Transverse colon (tissue), 4 donors: ENCODE measurements around the gene CYB561. TPM values are rescaled to one million over a fixed set of nuclear protein-coding genes. Genes with fewer than 3 reads are reported as not detected.

Experiments
- DNase-seq: peaks from one replicate; pipeline ENCODE4 v3.0.0-alpha.2; 2019
- H3K27ac ChIP-seq, 4 donors: fragments of 200-600 bp; sonication (generic); 2 replicates each; pipeline ENCODE4 v1.5.1; 2016 to 2018; ENCODE audit warnings: inconsistent platforms in 4 of 4
- H3K27me3 ChIP-seq: fragments of 200-600 bp; sonication (generic); 2 replicates; pipeline ENCODE4 v1.5.1; 2017; ENCODE audit warnings: inconsistent platforms
- H3K36me3 ChIP-seq, 4 donors: fragments of 200-600 bp; sonication (generic); 2 replicates each; pipeline ENCODE4 v1.5.1; 2017 to 2019; ENCODE audit warnings: inconsistent platforms in 4 of 4
- H3K4me1 ChIP-seq, 4 donors: fragments of 200-600 bp; sonication (generic); 2 replicates each; pipeline ENCODE4 v1.5.1; 2017 to 2020; ENCODE audit warnings: inconsistent platforms in 4 of 4
- H3K4me3 ChIP-seq, 4 donors: fragments of 200-600 bp; sonication (generic); 1 replicate in 1 of 4; 2 replicates in 3 of 4; pipeline versions ENCODE4 v1.5.1 to v1.6.1; 2017 to 2019; ENCODE audit warnings: inconsistent platforms in 4 of 4
- H3K9me3 ChIP-seq, 2 donors: fragments of 200-600 bp; sonication (generic); 2 replicates each; pipeline ENCODE4 v1.5.1; 2017 to 2019; ENCODE audit warnings: inconsistent platforms in 2 of 2
- CTCF ChIP-seq, 5 experiments: fragments of 200-600 bp in 3 of 5; fragments of 450-650 bp in 2 of 5; sonication (generic) in 3 of 5; IDR thresholded peaks; 1 replicate in 2 of 5; 2 replicates in 3 of 5; pipeline ENCODE4 v1.5.1; 2016 to 2017; ENCODE audit warnings: antibody characterized with exemption in 5 of 5, inconsistent platforms in 3 of 5, mild to moderate bottlenecking in 2 of 5, moderate library complexity in 1 of 5
- EP300 ChIP-seq: sonication (generic); formaldehyde crosslinking; IDR thresholded peaks from one replicate; pipeline ENCODE4 v1.6.1; 2017; ENCODE audit warnings: antibody characterized with exemption, low read depth
- POLR2A ChIP-seq: fragments of 450-650 bp; IDR thresholded peaks from one replicate; pipeline ENCODE4 v1.6.1; 2016; ENCODE audit warnings: antibody characterized with exemption, mild to moderate bottlenecking, moderate library complexity
- POLR2AphosphoS5 ChIP-seq, 3 donors: sonication (generic); formaldehyde crosslinking; IDR thresholded peaks; one replicate each; pipeline ENCODE4 v1.6.1; 2016; ENCODE audit warnings: antibody characterized with exemption in 3 of 3
- WGBS, 2 donors: methylation state at CpG; one replicate each; pipeline ENCODE4 v1.1.5; 2018; ENCODE audit warnings: low coverage in 1 of 2; 5-methylcytosine and 5-hydroxymethylcytosine counted together
- in situ Hi-C, 4 donors: fragments of 200-750 bp; cut with MboI; loops; one replicate each; pipeline versions ENCODE4 v1.15.0 to v1.15.1; 2017; ENCODE audit warnings: low sequenced_read_pairs in 3 of 4, low pct_ligation_motif_present in 1 of 4, low pct_unique_long_range_greater_than_20kb in 1 of 4
- intact Hi-C: fragments of 100-400 bp; cut with DNase I; formaldehyde crosslinking; loops from one replicate; pipeline ENCODE4 v1.15.1; 2023; ENCODE audit warnings: low total_unique reads
- total RNA-seq, 4 donors: library from RNA; depleted of rRNA; stranded (reverse); fragments of >200 nt; gene quantifications; one replicate each; pipeline ENCODE4 v1.1.0, GENCODE V29; 2016

Gene CYB561
- total RNA-seq, 4 donors from 2014 or later: 52.6 to 315 (median 68.5) TPM

GRCh38 chr17:63426917-63427308 is 19.2 kb downstream of the CYB561 start:
- DNase-seq: no peak
- Histone ChIP-seq H3K4me3 (no peak overlapping the region), H3K27me3 (no peaks in the 10 kb centered on the region), H3K4me1 (peaks cover 4 to 11% (median 10%) of the 10 kb centered on the region in 4 donors), H3K9me3 (no peaks in the 10 kb centered on the region), H3K27ac (no peak overlapping the region), H3K36me3 (no peaks in the 10 kb centered on the region)
- in situ Hi-C loops: loop anchor here in 1 of 4 donors (10.0 kb wide), 1 partner anchor 188 kb away; no protein-coding TSS in a partner anchor
- intact Hi-C loops: loop anchor here (5.0 kb wide), 1 partner anchor 185 kb away; no protein-coding TSS in a partner anchor
- 58 to 71% methylated on average over 2 of the region's 2 CpGs for WGBS, 2 donors
- TF ChIP-seq EP300 (no peak), CTCF (IDR thresholded peaks at IDR 0.05) (no peak), POLR2A (no peak), POLR2AphosphoS5 (IDR thresholded peaks at IDR 0.05) (no peak)

GRCh38 chr17:63426041-63426916 is 19.8 kb downstream of the CYB561 start:
- DNase-seq: no peak
- in situ Hi-C loops (loop anchor here in 1 of 4 donors (10.0 kb wide), 1 partner anchor 189 kb away; no protein-coding TSS in a partner anchor), intact Hi-C loops (loop anchor here (5.0 kb wide), 1 partner anchor 186 kb away; no protein-coding TSS in a partner anchor)
- no peak for TF ChIP-seq POLR2AphosphoS5 (IDR thresholded peaks at IDR 0.05)
- no peak for TF ChIP-seq CTCF (IDR thresholded peaks at IDR 0.05)
- no peak for TF ChIP-seq POLR2A
- TF ChIP-seq EP300: no peak
- no peaks in the 10 kb centered on the region for H3K36me3 ChIP-seq
- 93 to 95% methylated on average over 12 to 20 of the region's 22 CpGs for WGBS, 2 donors
- no peaks in the 10 kb centered on the region for H3K27me3 ChIP-seq
- no peaks in the 10 kb centered on the region for H3K9me3 ChIP-seq
- peaks cover 0 to 5% (median 4%) of the 10 kb centered on the region in 4 donors for H3K4me1 ChIP-seq
- H3K4me3 ChIP-seq: no peak overlapping the region
- H3K27ac ChIP-seq: no peak overlapping the region

- intact Hi-C loops (loop anchor here (5.0 kb wide), 1 partner anchor 187 kb away; no protein-coding TSS in a partner anchor), in situ Hi-C loops (loop anchor here in 1 of 4 donors (10.0 kb wide), 1 partner anchor 189 kb away; no protein-coding TSS in a partner anchor)
- DNase-seq: peak; percentile 74
- TF ChIP-seq POLR2AphosphoS5 (IDR thresholded peaks at IDR 0.05) (no peak), EP300 (no peak), CTCF (IDR thresholded peaks at IDR 0.05) (peak; percentile 90 to 95 (median 94)), POLR2A (no peak)
- Histone ChIP-seq H3K4me1 (no peaks in the 10 kb centered on the region), H3K4me3 (no peak overlapping the region), H3K9me3 (no peaks in the 10 kb centered on the region), H3K27me3 (no peaks in the 10 kb centered on the region), H3K36me3 (no peaks in the 10 kb centered on the region), H3K27ac (no peak overlapping the region)
- WGBS, 2 donors: 2% methylated on average over 7 of the region's 7 CpGs; no CpG with 5 or more reads in 1 of the 2 donors
Observed at GRCh38 chr17:63425483-63425882, 20.6 kb downstream of the CYB561 start.

GRCh38 chr17:63423963-63424362 is 22.1 kb downstream of the CYB561 start:
- Histone ChIP-seq H3K4me1 (no peaks in the 10 kb centered on the region), H3K9me3 (no peaks in the 10 kb centered on the region), H3K27me3 (no peaks in the 10 kb centered on the region), H3K27ac (no peak overlapping the region), H3K4me3 (no peak overlapping the region), H3K36me3 (no peaks in the 10 kb centered on the region)
- TF ChIP-seq EP300: no peak
- TF ChIP-seq POLR2AphosphoS5 (IDR thresholded peaks at IDR 0.05): no peak
- TF ChIP-seq CTCF (IDR thresholded peaks at IDR 0.05): no peak
- TF ChIP-seq POLR2A: no peak
- 86 to 93% methylated on average over 5 to 7 of the region's 7 CpGs for WGBS, 2 donors
- DNase-seq: no peak
- in situ Hi-C loops (loop anchor here (5.0 to 25.0 kb wide), 7 partner anchors 53 to 737 kb away; partner anchors contain the start of gene ACE (in 1 of the 4)), intact Hi-C loops (no loop called here)
